ENCODE measurements around the gene ACKR2. TPM values are rescaled to one million over a fixed set of nuclear protein-coding genes. Genes with fewer than 3 reads are reported as not detected.

ACKR2 gene
- total and polyA plus RNA-seq, 2 donors (not counting 3 experiments of a cell fraction or from before 2014, with no cell fraction given): 0.01 TPM; not detected in 1

GRCh38 chr3:42820746-42821051, 11.5 kb downstream of the ACKR2 start:
- H2AFZ ChIP-seq (ENCODE audit: low read depth, low read length): no peak overlapping the region
- H4K20me1 ChIP-seq (replicated peaks; ENCODE audit: control insufficient read depth, extremely low read depth, insufficient read depth, low read length): no peaks in the 10 kb centered on the region
- no peaks in the 10 kb centered on the region for H3K79me2 ChIP-seq (ENCODE audit: control insufficient read depth, insufficient read depth, low read length)
- H3K27me3 ChIP-seq (ENCODE audit: control insufficient read depth in 2 of 2, insufficient read depth in 2 of 2, low read length in 2 of 2): peaks cover 7 to 9% of the 10 kb centered on the region in 2 experiments
- DNase-seq (ENCODE audit: low read depth, low spot score): no peak
- H3K9me3 ChIP-seq (replicated peaks; ENCODE audit: control insufficient read depth, insufficient read depth, low read length): no peaks in the 10 kb centered on the region
- intact Hi-C loops (cut with micrococcal nuclease) (no loop called here), dilution Hi-C loops (cut with MboI; ENCODE audit: extremely low pct_ligation_motif_present, low sequenced_read_pairs) (no loop called here)
- H3K36me3 ChIP-seq (ENCODE audit: control insufficient read depth in 2 of 2, extremely low read depth in 1 of 2, insufficient read depth in 2 of 2, low read length in 2 of 2): no peaks in the 10 kb centered on the region
- ChIA-PET CTCF (interaction anchor here (0.7 to 1.7 kb wide), 4 partner anchors 11 to 1331 kb away, joined by 3 to 7 read pairs (median 5); no protein-coding TSS in a partner anchor), POLR2A (no interaction called here)
- BruUV-seq (replicated peaks): no TSS peak
- no peak overlapping the region for H3K27ac ChIP-seq (ENCODE audit: insufficient read depth, low read depth, low read length)
- no peak overlapping the region for H3K9ac ChIP-seq (replicated peaks; ENCODE audit: extremely low read depth, insufficient read depth, low read length)
- H3K4me1 ChIP-seq (ENCODE audit: control insufficient read depth, extremely low read depth, insufficient read depth, low read length): no peaks in the 10 kb centered on the region
- H3K4me3 ChIP-seq (replicated peaks in 1 of 3; ENCODE audit: insufficient read depth in 1 of 3, low read depth in 1 of 3, low read length in 3 of 3): no peak overlapping the region
- H3K4me2 ChIP-seq (ENCODE audit: insufficient read depth, low read length): no peak overlapping the region
- no peak for FAIRE-seq
- H3K9me1 ChIP-seq (replicated peaks; ENCODE audit: control insufficient read depth, extremely low read depth, insufficient read depth, low read length): no peaks in the 10 kb centered on the region
- TF ChIP-seq MYC (IDR thresholded peaks at IDR 0.05; ENCODE audit: low read depth, low read length) (no peak), FOS (IDR thresholded peaks at IDR 0.05; ENCODE audit: borderline replicate concordance, insufficient read depth, low read length) (no peak), POLR2AphosphoS5 (IDR thresholded peaks at IDR 0.05; ENCODE audit: insufficient read depth, low read depth, low read length) (no peak), POLR2A (IDR thresholded peaks at IDR 0.05; ENCODE audit: low read depth, low read length) (no peak), JUN (IDR thresholded peaks at IDR 0.05; ENCODE audit: borderline replicate concordance, insufficient read depth, insufficient read length, low read depth) (no peak), MAX (IDR thresholded peaks at IDR 0.05; ENCODE audit: insufficient read depth, insufficient read length) (no peak), EZH2 (IDR thresholded peaks at IDR 0.05; ENCODE audit: borderline replicate concordance, low read depth, low read length, severe bottlenecking) (no peak), GATA2 (IDR thresholded peaks at IDR 0.05; ENCODE audit: insufficient read depth, insufficient read length, low read depth, low read length) (no peak)
- TF ChIP-seq, protein P1, sequence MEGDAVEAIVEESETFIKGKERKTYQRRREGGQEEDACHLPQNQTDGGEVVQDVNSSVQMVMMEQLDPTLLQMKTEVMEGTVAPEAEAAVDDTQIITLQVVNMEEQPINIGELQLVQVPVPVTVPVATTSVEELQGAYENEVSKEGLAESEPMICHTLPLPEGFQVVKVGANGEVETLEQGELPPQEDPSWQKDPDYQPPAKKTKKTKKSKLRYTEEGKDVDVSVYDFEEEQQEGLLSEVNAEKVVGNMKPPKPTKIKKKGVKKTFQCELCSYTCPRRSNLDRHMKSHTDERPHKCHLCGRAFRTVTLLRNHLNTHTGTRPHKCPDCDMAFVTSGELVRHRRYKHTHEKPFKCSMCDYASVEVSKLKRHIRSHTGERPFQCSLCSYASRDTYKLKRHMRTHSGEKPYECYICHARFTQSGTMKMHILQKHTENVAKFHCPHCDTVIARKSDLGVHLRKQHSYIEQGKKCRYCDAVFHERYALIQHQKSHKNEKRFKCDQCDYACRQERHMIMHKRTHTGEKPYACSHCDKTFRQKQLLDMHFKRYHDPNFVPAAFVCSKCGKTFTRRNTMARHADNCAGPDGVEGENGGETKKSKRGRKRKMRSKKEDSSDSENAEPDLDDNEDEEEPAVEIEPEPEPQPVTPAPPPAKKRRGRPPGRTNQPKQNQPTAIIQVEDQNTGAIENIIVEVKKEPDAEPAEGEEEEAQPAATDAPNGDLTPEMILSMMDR (IDR thresholded peaks at IDR 0.05; ENCODE audit: extremely low read depth in 1 of 2, insufficient read depth in 1 of 2, low read depth in 1 of 2, low read length in 2 of 2): no peak

Data from endothelial cell of umbilical vein (primary cell).